Nephron progenitor cell (in vitro differentiated cells): Measurements from ENCODE around the gene GUCY1A1.

Experiments used
- DNase-seq: peaks from one replicate; pipeline ENCODE4 v3.0.0; 2021
- H3K27ac Mint-ChIP-seq: 2 replicates; pipeline ENCODE4 v1.8.0; 2021; ENCODE audit warnings: mild to moderate bottlenecking, moderate library complexity, mixed read lengths
- H3K27me3 Mint-ChIP-seq: 2 replicates; pipeline ENCODE4 v1.8.0; 2021; ENCODE audit warnings: mild to moderate bottlenecking, low read depth, mixed read lengths; ENCODE audit not compliant: poor library complexity
- H3K36me3 Mint-ChIP-seq: 2 replicates; pipeline ENCODE4 v1.8.0; 2021; ENCODE audit warnings: low read depth, mixed read lengths
- H3K4me1 Mint-ChIP-seq: 2 replicates; pipeline ENCODE4 v1.8.0; 2021; ENCODE audit warnings: mixed read lengths
- H3K4me3 Mint-ChIP-seq: 2 replicates; pipeline ENCODE4 v1.8.0; 2021; ENCODE audit warnings: mild to moderate bottlenecking, moderate library complexity, mixed read lengths
- H3K9me3 Mint-ChIP-seq: 2 replicates; pipeline ENCODE4 v1.8.0; 2021; ENCODE audit warnings: mild to moderate bottlenecking, moderate library complexity, mixed read lengths
- CTCF ChIP-seq: fragments of 200-600 bp; sonication (generic); IDR thresholded peaks from 2 replicates; pipeline ENCODE4 v1.5.0; 2021; ENCODE audit warnings: antibody characterized with exemption

Gene GUCY1A1

GRCh38 chr4:155626561-155626960 lies 40.1 kb upstream of the GUCY1A1 start:
- peaks cover 4% of the 10 kb centered on the region for H3K4me1 Mint-ChIP-seq
- H3K36me3 Mint-ChIP-seq = no peaks in the 10 kb centered on the region
- DNase-seq = no peak
- H3K4me3 Mint-ChIP-seq = no peak overlapping the region
- peaks cover 3% of the 10 kb centered on the region for H3K27me3 Mint-ChIP-seq
- H3K9me3 Mint-ChIP-seq = no peaks in the 10 kb centered on the region
- no peak for TF ChIP-seq CTCF
- H3K27ac Mint-ChIP-seq = no peak overlapping the region

- Mint-ChIP-seq H3K9me3 (no peaks in the 10 kb centered on the region), H3K4me1 (peaks cover 4% of the 10 kb centered on the region), H3K4me3 (no peak overlapping the region), H3K27me3 (no peaks in the 10 kb centered on the region), H3K27ac (no peak overlapping the region), H3K36me3 (no peaks in the 10 kb centered on the region)
- TF ChIP-seq CTCF = no peak
- DNase-seq = no peak
Measured at GRCh38 chr4:155629183-155629825, 37.3 kb upstream of the GUCY1A1 start.

- no peaks in the 10 kb centered on the region for H3K27me3 Mint-ChIP-seq
- H3K36me3 Mint-ChIP-seq = no peaks in the 10 kb centered on the region
- H3K4me3 Mint-ChIP-seq = no peak overlapping the region
- peaks cover 4% of the 10 kb centered on the region for H3K4me1 Mint-ChIP-seq
- TF ChIP-seq CTCF = no peak
- peaks cover 1% of the 10 kb centered on the region for H3K9me3 Mint-ChIP-seq
- DNase-seq = no peak
- H3K27ac Mint-ChIP-seq = no peak overlapping the region
Measured at GRCh38 chr4:155629956-155630355, 36.7 kb upstream of the GUCY1A1 start.

- no peak for TF ChIP-seq CTCF
- H3K27ac Mint-ChIP-seq = no peak overlapping the region
- DNase-seq = no peak
- H3K4me3 Mint-ChIP-seq = no peak overlapping the region
- peaks cover 3% of the 10 kb centered on the region for H3K9me3 Mint-ChIP-seq
- H3K36me3 Mint-ChIP-seq = no peaks in the 10 kb centered on the region
- H3K27me3 Mint-ChIP-seq = peaks cover 3% of the 10 kb centered on the region
- H3K4me1 Mint-ChIP-seq = peaks cover 4% of the 10 kb centered on the region
Measured at GRCh38 chr4:155632310-155632840, 34.3 kb upstream of the GUCY1A1 start.

- H3K9me3 Mint-ChIP-seq = peaks cover 3% of the 10 kb centered on the region
Measured at GRCh38 chr4:155638195-155638965, 28.3 kb upstream of the GUCY1A1 start.

More at GRCh38 chr4:155638195-155638965, 28.3 kb upstream of the GUCY1A1 start:
- Mint-ChIP-seq H3K4me3 (no peak overlapping the region), H3K27me3 (peaks cover 3% of the 10 kb centered on the region), H3K27ac (no peak overlapping the region), H3K4me1 (no peaks in the 10 kb centered on the region), H3K36me3 (no peaks in the 10 kb centered on the region)
- TF ChIP-seq CTCF = no peak
- no peak for DNase-seq
